ENCODE data around the gene PPP1R13L.

- TF ChIP-seq, protein P1, sequence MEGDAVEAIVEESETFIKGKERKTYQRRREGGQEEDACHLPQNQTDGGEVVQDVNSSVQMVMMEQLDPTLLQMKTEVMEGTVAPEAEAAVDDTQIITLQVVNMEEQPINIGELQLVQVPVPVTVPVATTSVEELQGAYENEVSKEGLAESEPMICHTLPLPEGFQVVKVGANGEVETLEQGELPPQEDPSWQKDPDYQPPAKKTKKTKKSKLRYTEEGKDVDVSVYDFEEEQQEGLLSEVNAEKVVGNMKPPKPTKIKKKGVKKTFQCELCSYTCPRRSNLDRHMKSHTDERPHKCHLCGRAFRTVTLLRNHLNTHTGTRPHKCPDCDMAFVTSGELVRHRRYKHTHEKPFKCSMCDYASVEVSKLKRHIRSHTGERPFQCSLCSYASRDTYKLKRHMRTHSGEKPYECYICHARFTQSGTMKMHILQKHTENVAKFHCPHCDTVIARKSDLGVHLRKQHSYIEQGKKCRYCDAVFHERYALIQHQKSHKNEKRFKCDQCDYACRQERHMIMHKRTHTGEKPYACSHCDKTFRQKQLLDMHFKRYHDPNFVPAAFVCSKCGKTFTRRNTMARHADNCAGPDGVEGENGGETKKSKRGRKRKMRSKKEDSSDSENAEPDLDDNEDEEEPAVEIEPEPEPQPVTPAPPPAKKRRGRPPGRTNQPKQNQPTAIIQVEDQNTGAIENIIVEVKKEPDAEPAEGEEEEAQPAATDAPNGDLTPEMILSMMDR (conservative IDR thresholded peaks at IDR 0.05 in 1 of 2, IDR thresholded peaks at IDR 0.05 in 1 of 2; ENCODE audit: low read depth in 1 of 2, low read length in 2 of 2), result no peak
- TF ChIP-seq EZH2 (IDR thresholded peaks at IDR 0.05; ENCODE audit: low read length, missing control alignments), result no peak
Measured at GRCh38 chr19:45391871-45392665, 12.8 kb downstream of the PPP1R13L start.
